Transverse colon (tissue), 4 donors: Measurements from ENCODE around the gene SLC2A1. TPM values are rescaled to one million over a fixed set of nuclear protein-coding genes. Genes with fewer than 3 reads are reported as not detected.
A peak's percentile ranks its signal among the peaks of the same experiment; 100 is the strongest.

ENCODE experiments used
- DNase-seq: peaks from one replicate; pipeline ENCODE4 v3.0.0-alpha.2; 2019
- H3K27ac ChIP-seq, 4 donors: fragments of 200-600 bp; sonication (generic); 2 replicates each; pipeline ENCODE4 v1.5.1; 2016 to 2018; ENCODE audit warnings: inconsistent platforms in 4 of 4
- H3K27me3 ChIP-seq: fragments of 200-600 bp; sonication (generic); 2 replicates; pipeline ENCODE4 v1.5.1; 2017; ENCODE audit warnings: inconsistent platforms
- H3K36me3 ChIP-seq, 4 donors: fragments of 200-600 bp; sonication (generic); 2 replicates each; pipeline ENCODE4 v1.5.1; 2017 to 2019; ENCODE audit warnings: inconsistent platforms in 4 of 4
- H3K4me1 ChIP-seq, 4 donors: fragments of 200-600 bp; sonication (generic); 2 replicates each; pipeline ENCODE4 v1.5.1; 2017 to 2020; ENCODE audit warnings: inconsistent platforms in 4 of 4
- H3K4me3 ChIP-seq, 4 donors: fragments of 200-600 bp; sonication (generic); 1 replicate in 1 of 4; 2 replicates in 3 of 4; pipeline versions ENCODE4 v1.5.1 to v1.6.1; 2017 to 2019; ENCODE audit warnings: inconsistent platforms in 4 of 4
- H3K9me3 ChIP-seq, 2 donors: fragments of 200-600 bp; sonication (generic); 2 replicates each; pipeline ENCODE4 v1.5.1; 2017 to 2019; ENCODE audit warnings: inconsistent platforms in 2 of 2
- CTCF ChIP-seq, 5 experiments: fragments of 200-600 bp in 3 of 5; fragments of 450-650 bp in 2 of 5; sonication (generic) in 3 of 5; IDR thresholded peaks; 1 replicate in 2 of 5; 2 replicates in 3 of 5; pipeline ENCODE4 v1.5.1; 2016 to 2017; ENCODE audit warnings: antibody characterized with exemption in 5 of 5, inconsistent platforms in 3 of 5, mild to moderate bottlenecking in 2 of 5, moderate library complexity in 1 of 5
- EP300 ChIP-seq: sonication (generic); formaldehyde crosslinking; IDR thresholded peaks from one replicate; pipeline ENCODE4 v1.6.1; 2017; ENCODE audit warnings: antibody characterized with exemption, low read depth
- POLR2A ChIP-seq: fragments of 450-650 bp; IDR thresholded peaks from one replicate; pipeline ENCODE4 v1.6.1; 2016; ENCODE audit warnings: antibody characterized with exemption, mild to moderate bottlenecking, moderate library complexity
- POLR2AphosphoS5 ChIP-seq, 3 donors: sonication (generic); formaldehyde crosslinking; IDR thresholded peaks; one replicate each; pipeline ENCODE4 v1.6.1; 2016; ENCODE audit warnings: antibody characterized with exemption in 3 of 3
- WGBS, 2 donors: methylation state at CpG; one replicate each; pipeline ENCODE4 v1.1.5; 2018; ENCODE audit warnings: low coverage in 1 of 2; 5-methylcytosine and 5-hydroxymethylcytosine counted together
- in situ Hi-C, 4 donors: fragments of 200-750 bp; cut with MboI; loops; one replicate each; pipeline versions ENCODE4 v1.15.0 to v1.15.1; 2017; ENCODE audit warnings: low sequenced_read_pairs in 3 of 4, low pct_ligation_motif_present in 1 of 4, low pct_unique_long_range_greater_than_20kb in 1 of 4
- intact Hi-C: fragments of 100-400 bp; cut with DNase I; formaldehyde crosslinking; loops from one replicate; pipeline ENCODE4 v1.15.1; 2023; ENCODE audit warnings: low total_unique reads
- total RNA-seq, 4 donors: library from RNA; depleted of rRNA; stranded (reverse); fragments of >200 nt; gene quantifications; one replicate each; pipeline ENCODE4 v1.1.0, GENCODE V29; 2016

The SLC2A1 gene
- total RNA-seq, 4 donors from 2014 or later = 37.2 to 98.9 (median 69.1) TPM

GRCh38 chr1:42961312-42962091, 2.8 kb upstream of the SLC2A1 start:
- Histone ChIP-seq H3K4me1 (peaks cover 0 to 37% (median 24%) of the 10 kb centered on the region in 4 donors), H3K4me3 (no peak overlapping the region), H3K9me3 (no peaks in the 10 kb centered on the region), H3K27ac (peak overlapping the region in 1 of 4 donors; percentile 25), H3K27me3 (peaks cover 21% of the 10 kb centered on the region), H3K36me3 (no peaks in the 10 kb centered on the region)
- DNase-seq = no peak
- no peak for TF ChIP-seq EP300
- TF ChIP-seq CTCF (IDR thresholded peaks at IDR 0.05) = no peak
- TF ChIP-seq POLR2AphosphoS5 (IDR thresholded peaks at IDR 0.05) = no peak
- TF ChIP-seq POLR2A = no peak
- in situ Hi-C loops = no loop called here
- intact Hi-C loops = no loop called here
- 57 to 67% methylated on average over 4 to 6 of the region's 6 CpGs for WGBS, 2 donors

- peaks cover 21% of the 10 kb centered on the region for H3K27me3 ChIP-seq
- H3K9me3 ChIP-seq = no peaks in the 10 kb centered on the region
- no peak overlapping the region for H3K27ac ChIP-seq
- intact Hi-C loops = no loop called here
- peaks cover 0 to 38% (median 25%) of the 10 kb centered on the region in 4 donors for H3K4me1 ChIP-seq
- H3K4me3 ChIP-seq = no peak overlapping the region
- DNase-seq = no peak
- TF ChIP-seq CTCF (IDR thresholded peaks at IDR 0.05) (no peak), POLR2AphosphoS5 (IDR thresholded peaks at IDR 0.05) (no peak), EP300 (no peak), POLR2A (no peak)
- WGBS, 2 donors = 73 to 91% methylated on average over 3 to 9 of the region's 9 CpGs
- no peaks in the 10 kb centered on the region for H3K36me3 ChIP-seq
- in situ Hi-C loops = no loop called here
These were observed 2.1 kb upstream of the SLC2A1 start for GRCh38 chr1:42960566-42961311.

- WGBS, 2 donors = 100% methylated on average over 1 of the region's 1 CpG; no CpG with 5 or more reads in 1 of the 2 donors
- peaks cover 0 to 44% (median 25%) of the 10 kb centered on the region in 4 donors for H3K4me1 ChIP-seq
- no peak overlapping the region for H3K4me3 ChIP-seq
- peaks cover 21% of the 10 kb centered on the region for H3K27me3 ChIP-seq
- in situ Hi-C loops = no loop called here
- intact Hi-C loops = no loop called here
- no peak overlapping the region for H3K27ac ChIP-seq
- no peaks in the 10 kb centered on the region for H3K9me3 ChIP-seq
- H3K36me3 ChIP-seq = no peaks in the 10 kb centered on the region
- TF ChIP-seq POLR2AphosphoS5 (IDR thresholded peaks at IDR 0.05) (no peak), CTCF (IDR thresholded peaks at IDR 0.05) (no peak), POLR2A (no peak), EP300 (no peak)
- no peak for DNase-seq
These were observed 1.4 kb upstream of the SLC2A1 start for GRCh38 chr1:42960122-42960390.

GRCh38 chr1:42957880-42958487, 684 bp downstream of the SLC2A1 start:
- Histone ChIP-seq H3K4me3 (peak overlapping the region; percentile 52 to 89 (median 74)), H3K9me3 (no peaks in the 10 kb centered on the region), H3K36me3 (no peaks in the 10 kb centered on the region), H3K27ac (peak overlapping the region; percentile 88 to 97 (median 93)), H3K27me3 (peaks cover 14% of the 10 kb centered on the region), H3K4me1 (peaks cover 0 to 48% (median 23%) of the 10 kb centered on the region in 4 donors)
- intact Hi-C loops = no loop called here
- peak; percentile 62 for DNase-seq
- TF ChIP-seq CTCF (IDR thresholded peaks at IDR 0.05) (no peak), POLR2AphosphoS5 (IDR thresholded peaks at IDR 0.05) (no peak), EP300 (no peak), POLR2A (no peak)
- WGBS, 2 donors = 0% methylated on average over 22 of the region's 72 CpGs; no CpG with 5 or more reads in 1 of the 2 donors
- in situ Hi-C loops = no loop called here
